BJ (cell line): ENCODE measurements around the gene HDC. TPM values are rescaled to one million over a fixed set of nuclear protein-coding genes. Genes with fewer than 3 reads are reported as not detected.

Experiments used
- CTCF ChIA-PET: fragments of 350-600 bp; formaldehyde crosslinking; extraction: SDS; loops from one replicate; lab custom pipeline; 2021; ENCODE audit warnings: antibody characterized with exemption, inconsistent platforms; lab: Yijun Ruan, JAX
- POLR2A ChIA-PET: fragments of 300-600 bp; sonication (Branson Sonifier 250); formaldehyde crosslinking; extraction: SDS; loops from one replicate; lab custom pipeline; 2021; ENCODE audit warnings: antibody characterized with exemption; lab: Charles Lee
- DNase-seq: peaks from one replicate; pipeline ENCODE4 v3.0.0-alpha.2; 2011; ENCODE audit warnings: low read depth
- H3K27me3 ChIP-seq: 2 replicates; pipeline ENCODE4 v1.6.0; 2011; ENCODE audit warnings: low read length; ENCODE audit not compliant: control insufficient read depth, insufficient read depth
- H3K36me3 ChIP-seq: 2 replicates; pipeline ENCODE4 v1.5.1; 2011; ENCODE audit warnings: low read length; ENCODE audit not compliant: control insufficient read depth, insufficient read depth
- H3K4me3 ChIP-seq: 2 replicates; pipeline ENCODE4 v1.5.1; 2011; ENCODE audit warnings: low read depth, mild to moderate bottlenecking, control low read depth, low read length
- CTCF ChIP-seq: IDR thresholded peaks from 2 replicates; pipeline ENCODE4 v1.5.1; 2011; ENCODE audit warnings: low read depth, mild to moderate bottlenecking, control low read depth, inconsistent platforms, low read length, moderate library complexity; ENCODE audit not compliant: insufficient read depth
- polyA plus RNA-seq: library from polyadenylated mRNA; depleted of rRNA; stranded (reverse); fragments of >200 nt; gene quantifications from 2 replicates; pipeline ENCODE4 v1.2.3, GENCODE V29; 2011

HDC gene
- polyA plus RNA-seq, 1 experiment = not detected

DNA sequence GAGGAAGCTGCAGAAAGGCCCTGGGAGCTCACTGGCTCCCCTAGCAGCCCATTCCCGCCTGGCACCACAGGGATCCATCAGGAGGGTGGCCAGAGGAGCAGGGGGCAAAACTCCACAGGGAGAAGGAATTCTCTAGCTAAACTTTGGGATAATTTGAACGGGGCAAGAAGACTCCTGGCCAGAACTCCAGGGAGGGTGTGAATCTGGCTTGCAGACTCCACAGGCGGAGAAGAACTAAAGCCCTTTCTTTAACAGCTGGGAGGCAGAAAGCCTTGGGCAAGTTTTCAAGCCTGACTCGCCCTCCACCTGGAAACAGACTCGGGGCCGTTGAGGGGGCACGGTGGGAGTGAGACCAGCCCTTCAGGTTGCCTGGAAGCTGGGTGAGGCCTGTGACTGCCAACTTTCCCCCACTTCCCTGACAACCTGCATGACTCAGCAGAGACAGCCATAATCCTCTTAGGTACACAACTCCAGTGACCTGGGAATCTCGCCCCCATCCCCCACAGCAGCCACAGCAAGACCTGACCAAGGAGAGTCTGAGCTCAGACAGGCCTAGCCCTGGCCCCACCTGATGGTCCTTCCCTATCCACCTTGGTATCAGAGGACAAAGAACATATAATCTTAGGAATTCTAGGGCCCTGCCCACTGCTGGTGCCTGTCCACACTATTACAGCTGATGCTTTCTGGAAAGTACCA lies 54.9 kb downstream of the HDC start:
- DNase-seq = no peak
- Histone ChIP-seq H3K36me3 (no peaks in the 10 kb centered on the region), H3K27me3 (no peaks in the 10 kb centered on the region), H3K4me3 (no peak overlapping the region)
- ChIA-PET POLR2A (no interaction called here), CTCF (interaction anchor here (0.6 kb wide), 1 partner anchor 49 kb away, joined by 3 read pairs; no protein-coding TSS in a partner anchor)
- TF ChIP-seq CTCF = no peak

- TF ChIP-seq CTCF = no peak
- no peaks in the 10 kb centered on the region for H3K36me3 ChIP-seq
- DNase-seq = no peak
- no peaks in the 10 kb centered on the region for H3K27me3 ChIP-seq
- CTCF ChIA-PET = interaction anchor here (0.9 to 1.0 kb wide), 2 partner anchors 26 to 37 kb away, joined by 3 read pairs; no protein-coding TSS in a partner anchor
- POLR2A ChIA-PET = no interaction called here
- H3K4me3 ChIP-seq = no peak overlapping the region
Observed at GRCh38 chr15:50209809-50210208, 55.7 kb downstream of the HDC start.

- ChIA-PET CTCF (no interaction called here), POLR2A (no interaction called here)
- Histone ChIP-seq H3K4me3 (no peak overlapping the region), H3K27me3 (no peaks in the 10 kb centered on the region), H3K36me3 (no peaks in the 10 kb centered on the region)
- TF ChIP-seq CTCF = no peak
- no peak for DNase-seq
Observed at GRCh38 chr15:50206020-50206419, 59.5 kb downstream of the HDC start.

GRCh38 chr15:50202003-50202402 lies 63.5 kb downstream of the HDC start:
- no peak overlapping the region for H3K4me3 ChIP-seq
- no peaks in the 10 kb centered on the region for H3K27me3 ChIP-seq
- DNase-seq = no peak
- CTCF ChIA-PET = no interaction called here
- POLR2A ChIA-PET = no interaction called here
- TF ChIP-seq CTCF = no peak
- no peaks in the 10 kb centered on the region for H3K36me3 ChIP-seq

GRCh38 chr15:50192926-50193620 lies 72.5 kb downstream of the HDC start:
- ChIA-PET POLR2A (no interaction called here), CTCF (interaction anchor here (0.6 to 1.6 kb wide), 2 partner anchors 10 kb away, joined by 3 to 5 read pairs; partner anchors contain the start of gene SLC27A2)
- Histone ChIP-seq H3K4me3 (no peak overlapping the region), H3K27me3 (no peaks in the 10 kb centered on the region), H3K36me3 (no peaks in the 10 kb centered on the region)
- no peak for DNase-seq
- no peak for TF ChIP-seq CTCF
